NCI-H510A (cell line): ENCODE measurements around the gene FETUB.

Experiments used
- DNase-seq: peaks from one replicate; lab custom pipeline; 2025; lab: John Stamatoyannopoulos, UW

Gene FETUB

GRCh38 chr3:186639778-186640472 lies at the start of gene FETUB:
FETUB (plus strand) TSS chr3:186640399; CDS start chr3:186640461, 62 bp downstream.
- no peak for DNase-seq

- no peak for DNase-seq
Measured at GRCh38 chr3:186590580-186591295, 49.5 kb upstream of the FETUB start.

GRCh38 chr3:186592682-186593081 lies 47.5 kb upstream of the FETUB start:
- DNase-seq, result no peak

- DNase-seq, result no peak
Measured at GRCh38 chr3:186593862-186594261, 46.3 kb upstream of the FETUB start.

GRCh38 chr3:186594591-186595113 lies 45.5 kb upstream of the FETUB start:
- no peak for DNase-seq

GRCh38 chr3:186596568-186597287 lies 43.5 kb upstream of the FETUB start:
- DNase-seq, result no peak

- DNase-seq, result no peak
Measured at GRCh38 chr3:186598108-186598784, 42.0 kb upstream of the FETUB start.

- DNase-seq, result no peak
Measured at GRCh38 chr3:186598794-186599141, 41.4 kb upstream of the FETUB start.

GRCh38 chr3:186599142-186599784 lies 40.9 kb upstream of the FETUB start:
- no peak for DNase-seq

- DNase-seq, result no peak
Measured at GRCh38 chr3:186599785-186600166, 40.4 kb upstream of the FETUB start.

GRCh38 chr3:186600896-186601295 lies 39.3 kb upstream of the FETUB start:
- DNase-seq, result no peak

- DNase-seq, result no peak
Measured at GRCh38 chr3:186603159-186603558, 37.0 kb upstream of the FETUB start.

- no peak for DNase-seq
Measured at GRCh38 chr3:186605078-186605477, 35.1 kb upstream of the FETUB start.

GRCh38 chr3:186605561-186606545 lies 34.3 kb upstream of the FETUB start:
- DNase-seq, result no peak

GRCh38 chr3:186608624-186609215 lies 31.5 kb upstream of the FETUB start:
- no peak for DNase-seq

GRCh38 chr3:186609247-186609868 lies 30.8 kb upstream of the FETUB start:
- DNase-seq, result no peak

- no peak for DNase-seq
Measured at GRCh38 chr3:186612065-186612464, 28.1 kb upstream of the FETUB start.

GRCh38 chr3:186612721-186613636 lies 27.2 kb upstream of the FETUB start, which contains the start of gene AHSG:
AHSG (plus strand) TSS chr3:186613060; CDS start chr3:186613142, 82 bp downstream.
- DNase-seq, result no peak
